ENCODE data around the gene CCBE1.
"Not testable (repeated sequence)": the region's sequence is repeated elsewhere in the genome, so short reads cannot be mapped to it uniquely, and the experiment has no call there.

CCBE1 gene

DNA sequence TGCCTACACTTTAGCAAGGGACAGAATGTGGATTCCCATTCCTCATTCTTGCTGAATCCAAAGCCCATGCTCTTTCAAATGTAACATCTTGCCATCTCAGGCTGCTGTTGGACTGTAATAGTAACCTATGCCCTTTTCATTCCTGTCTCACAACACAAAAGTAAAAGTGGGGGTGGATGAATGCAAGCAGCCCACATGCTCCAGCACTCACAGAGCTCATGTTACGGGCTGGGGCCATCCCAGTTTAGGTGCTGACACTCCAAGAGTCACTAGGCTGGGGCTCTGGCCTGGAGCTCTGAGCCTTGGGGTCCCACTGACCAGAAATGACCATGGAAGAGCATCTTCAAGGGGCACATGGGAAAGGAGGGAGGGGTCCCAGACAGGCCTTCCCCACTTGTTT is 47.6 kb downstream of the CCBE1 start:
- Histone ChIP-seq H3K27ac (ENCODE audit: poor library complexity, severe bottlenecking) (no peak overlapping the region), H3K4me1 (ENCODE audit: insufficient read depth, poor library complexity, severe bottlenecking) (no peaks in the 10 kb centered on the region), H3K27me3 (ENCODE audit: insufficient read depth, poor library complexity, severe bottlenecking) (no peaks in the 10 kb centered on the region), H3K36me3 (ENCODE audit: low read depth) (0 out of 2 replicates have a peak, but pooled peaks cover 4% of the 10 kb centered on the region), H3K4me3 (ENCODE audit: severe bottlenecking) (no peak overlapping the region), H3K9me3 (ENCODE audit: severe bottlenecking) (no peaks in the 10 kb centered on the region)
- TF ChIP-seq, protein P1, sequence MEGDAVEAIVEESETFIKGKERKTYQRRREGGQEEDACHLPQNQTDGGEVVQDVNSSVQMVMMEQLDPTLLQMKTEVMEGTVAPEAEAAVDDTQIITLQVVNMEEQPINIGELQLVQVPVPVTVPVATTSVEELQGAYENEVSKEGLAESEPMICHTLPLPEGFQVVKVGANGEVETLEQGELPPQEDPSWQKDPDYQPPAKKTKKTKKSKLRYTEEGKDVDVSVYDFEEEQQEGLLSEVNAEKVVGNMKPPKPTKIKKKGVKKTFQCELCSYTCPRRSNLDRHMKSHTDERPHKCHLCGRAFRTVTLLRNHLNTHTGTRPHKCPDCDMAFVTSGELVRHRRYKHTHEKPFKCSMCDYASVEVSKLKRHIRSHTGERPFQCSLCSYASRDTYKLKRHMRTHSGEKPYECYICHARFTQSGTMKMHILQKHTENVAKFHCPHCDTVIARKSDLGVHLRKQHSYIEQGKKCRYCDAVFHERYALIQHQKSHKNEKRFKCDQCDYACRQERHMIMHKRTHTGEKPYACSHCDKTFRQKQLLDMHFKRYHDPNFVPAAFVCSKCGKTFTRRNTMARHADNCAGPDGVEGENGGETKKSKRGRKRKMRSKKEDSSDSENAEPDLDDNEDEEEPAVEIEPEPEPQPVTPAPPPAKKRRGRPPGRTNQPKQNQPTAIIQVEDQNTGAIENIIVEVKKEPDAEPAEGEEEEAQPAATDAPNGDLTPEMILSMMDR (IDR thresholded peaks at IDR 0.05; ENCODE audit: poor library complexity, severe bottlenecking): no peak
- DNase-seq (ENCODE audit: low spot score) (no peak), ATAC-seq (ENCODE audit: low read depth) (no peak)

- H3K9me3 ChIP-seq (ENCODE audit: severe bottlenecking); H3K27me3 ChIP-seq (ENCODE audit: insufficient read depth, poor library complexity, severe bottlenecking); H3K4me3 ChIP-seq (ENCODE audit: severe bottlenecking); H3K36me3 ChIP-seq (ENCODE audit: low read depth); DNase-seq (ENCODE audit: low spot score); H3K27ac ChIP-seq (ENCODE audit: poor library complexity, severe bottlenecking); ATAC-seq (ENCODE audit: low read depth); H3K4me1 ChIP-seq (ENCODE audit: insufficient read depth, poor library complexity, severe bottlenecking): not testable (repeated sequence)
These were observed 48.8 kb downstream of the CCBE1 start for GRCh38 chr18:59648469-59648868.

DNA sequence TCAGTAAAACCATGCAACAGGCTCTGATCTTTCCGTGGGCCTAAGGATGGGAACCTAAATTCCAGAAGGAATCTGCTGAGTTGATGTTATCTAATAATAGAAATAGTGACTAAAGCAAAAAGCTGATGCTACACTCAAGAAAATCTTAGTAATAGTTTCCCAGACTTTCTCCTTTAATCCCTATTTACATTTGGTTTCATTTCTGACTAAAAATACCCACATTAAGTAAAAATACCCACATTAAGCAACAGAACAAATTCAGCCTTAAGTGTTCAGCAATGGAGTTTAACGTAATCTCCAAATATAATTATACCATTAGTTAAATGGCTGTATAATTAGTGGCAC is 50.3 kb downstream of the CCBE1 start:
- no peak overlapping the region for H3K27ac ChIP-seq (ENCODE audit: poor library complexity, severe bottlenecking)
- no peak for DNase-seq (ENCODE audit: low spot score)

GRCh38 chr18:59646228-59646962 is 50.8 kb downstream of the CCBE1 start:
- no peak overlapping the region for H3K4me3 ChIP-seq (ENCODE audit: severe bottlenecking)
- no peaks in the 10 kb centered on the region for H3K4me1 ChIP-seq (ENCODE audit: insufficient read depth, poor library complexity, severe bottlenecking)
- no peaks in the 10 kb centered on the region for H3K27me3 ChIP-seq (ENCODE audit: insufficient read depth, poor library complexity, severe bottlenecking)
- H3K27ac ChIP-seq (ENCODE audit: poor library complexity, severe bottlenecking): no peak overlapping the region
- TF ChIP-seq, protein P1 (IDR thresholded peaks at IDR 0.05; ENCODE audit: poor library complexity, severe bottlenecking): no peak
- no peaks in the 10 kb centered on the region for H3K9me3 ChIP-seq (ENCODE audit: severe bottlenecking)
- ATAC-seq (ENCODE audit: low read depth): no peak
- no peaks in the 10 kb centered on the region for H3K36me3 ChIP-seq (ENCODE audit: low read depth)
- DNase-seq (ENCODE audit: low spot score): no peak

More for the DNA sequence above, 50.3 kb downstream of the CCBE1 start:
- no peaks in the 10 kb centered on the region for H3K4me1 ChIP-seq (ENCODE audit: insufficient read depth, poor library complexity, severe bottlenecking)
- H3K9me3 ChIP-seq (ENCODE audit: severe bottlenecking): no peaks in the 10 kb centered on the region
- no peak for ATAC-seq (ENCODE audit: low read depth)
- TF ChIP-seq, protein P1 (IDR thresholded peaks at IDR 0.05; ENCODE audit: poor library complexity, severe bottlenecking): no peak
- H3K27me3 ChIP-seq (ENCODE audit: insufficient read depth, poor library complexity, severe bottlenecking): no peaks in the 10 kb centered on the region
- 0 out of 2 replicates have a peak, but pooled peaks cover 3% of the 10 kb centered on the region for H3K36me3 ChIP-seq (ENCODE audit: low read depth)
- H3K4me3 ChIP-seq (ENCODE audit: severe bottlenecking): no peak overlapping the region

DNA sequence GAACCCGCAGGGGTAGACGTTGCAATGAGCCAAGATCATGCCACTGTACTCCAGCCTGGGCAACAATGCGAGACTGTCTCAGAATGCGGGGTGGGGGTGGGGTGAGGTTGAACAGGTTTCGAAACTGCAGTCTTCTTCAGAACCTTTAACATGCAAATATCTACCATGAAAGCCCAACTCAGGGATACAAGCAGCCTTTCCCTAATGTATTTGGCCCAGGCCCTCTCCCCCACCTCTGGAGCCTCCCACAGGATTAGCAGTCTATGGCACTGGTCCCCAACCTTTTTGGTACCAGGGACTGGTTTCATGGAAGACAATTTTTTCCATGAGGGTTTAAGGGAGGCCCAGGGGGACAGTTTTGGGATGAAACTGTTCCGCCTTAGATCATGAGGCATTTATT is 53.5 kb downstream of the CCBE1 start:
- no peak overlapping the region for H3K4me3 ChIP-seq (ENCODE audit: severe bottlenecking)
- no peaks in the 10 kb centered on the region for H3K27me3 ChIP-seq (ENCODE audit: insufficient read depth, poor library complexity, severe bottlenecking)
- H3K9me3 ChIP-seq (ENCODE audit: severe bottlenecking): no peaks in the 10 kb centered on the region
- TF ChIP-seq, protein P1 (IDR thresholded peaks at IDR 0.05; ENCODE audit: poor library complexity, severe bottlenecking): no peak
- DNase-seq (ENCODE audit: low spot score) (no peak), ATAC-seq (ENCODE audit: low read depth) (no peak)
- H3K27ac ChIP-seq (ENCODE audit: poor library complexity, severe bottlenecking): no peak overlapping the region
- no peaks in the 10 kb centered on the region for H3K4me1 ChIP-seq (ENCODE audit: insufficient read depth, poor library complexity, severe bottlenecking)
- H3K36me3 ChIP-seq (ENCODE audit: low read depth): no peaks in the 10 kb centered on the region

Data from RWPE2 (cell line).